Activated CD4-positive, alpha-beta memory T cell treated with anti-CD3 and anti-CD28 coated beads for 36 hours (primary cell): ENCODE measurements around the gene USP21. TPM values are rescaled to one million over a fixed set of nuclear protein-coding genes. Genes with fewer than 3 reads are reported as not detected.
A peak's percentile ranks its signal among the peaks of the same experiment; 100 is the strongest.

Source experiments
- CTCF ChIA-PET: fragments of 350-600 bp; sonication (Branson Sonifier 250); formaldehyde crosslinking; loops from one replicate; lab custom pipeline; 2021; ENCODE audit warnings: antibody characterized with exemption, inconsistent platforms; lab: Charles Lee
- POLR2A ChIA-PET: fragments of 350-600 bp; sonication (Branson Sonifier 250); formaldehyde crosslinking; loops from one replicate; lab custom pipeline; 2021; ENCODE audit warnings: antibody characterized with exemption; lab: Charles Lee
- DNase-seq: peaks from one replicate; pipeline ENCODE4 v3.0.0-alpha.2; 2020
- H3K27ac Mint-ChIP-seq: one replicate; pipeline ENCODE4 v1.8.0; 2021; ENCODE audit warnings: mixed read lengths
- H3K27me3 Mint-ChIP-seq: one replicate; pipeline ENCODE4 v1.8.0; 2021; ENCODE audit warnings: mixed read lengths
- H3K36me3 Mint-ChIP-seq: one replicate; pipeline ENCODE4 v1.8.0; 2021; ENCODE audit warnings: mixed read lengths
- H3K4me1 Mint-ChIP-seq: one replicate; pipeline ENCODE4 v1.8.0; 2021; ENCODE audit warnings: low read depth, mixed read lengths
- H3K4me3 Mint-ChIP-seq: one replicate; pipeline ENCODE4 v1.8.0; 2021; ENCODE audit warnings: mild to moderate bottlenecking, mixed read lengths
- H3K9me3 Mint-ChIP-seq: one replicate; pipeline ENCODE4 v1.8.0; 2021; ENCODE audit warnings: mixed read lengths
- intact Hi-C: fragments of 100-400 bp; cut with micrococcal nuclease; formaldehyde crosslinking; loops from one replicate; pipeline ENCODE4 v1.15.1; 2023
- total RNA-seq, 2 experiments: library from RNA; stranded (reverse); gene quantifications; one replicate each; pipeline ENCODE4 v1.2.3, GENCODE V29; 2021

USP21 gene
- total RNA-seq, 2 experiments from 2014 or later: 25.4 to 28.6 TPM

GRCh38 chr1:161121042-161121650, 38.2 kb upstream of the USP21 start:
- intact Hi-C loops: no loop called here
- ChIA-PET POLR2A (interaction anchor here (1.3 kb wide), 1 partner anchor 37 kb away, joined by 3 read pairs; no protein-coding TSS in a partner anchor), CTCF (interaction anchor here (1.0 to 1.5 kb wide), 4 partner anchors 12 to 45 kb away, joined by 3 to 4 read pairs (median 3); partner anchors contain the start of genes DEDD and PPOX)
- H3K4me1 Mint-ChIP-seq: peaks cover 36% of the 10 kb centered on the region
- DNase-seq: no peak
- H3K36me3 Mint-ChIP-seq: peaks cover 55% of the 10 kb centered on the region
- H3K9me3 Mint-ChIP-seq: no peaks in the 10 kb centered on the region
- H3K27ac Mint-ChIP-seq: peak overlapping the region; percentile 82
- no peak overlapping the region for H3K4me3 Mint-ChIP-seq
- no peaks in the 10 kb centered on the region for H3K27me3 Mint-ChIP-seq

- Mint-ChIP-seq H3K9me3 (no peaks in the 10 kb centered on the region), H3K36me3 (peaks cover 56% of the 10 kb centered on the region), H3K27me3 (no peaks in the 10 kb centered on the region), H3K27ac (peak overlapping the region; percentile 64), H3K4me3 (no peak overlapping the region), H3K4me1 (peaks cover 35% of the 10 kb centered on the region)
- intact Hi-C loops: no loop called here
- ChIA-PET CTCF (interaction anchor here (1.0 to 1.5 kb wide), 4 partner anchors 11 to 44 kb away, joined by 3 to 4 read pairs (median 3); partner anchors contain the start of genes DEDD and PPOX), POLR2A (interaction anchor here (1.3 kb wide), 1 partner anchor 36 kb away, joined by 3 read pairs; no protein-coding TSS in a partner anchor)
- DNase-seq: no peak
Observed at GRCh38 chr1:161121834-161122233, 37.5 kb upstream of the USP21 start.

GRCh38 chr1:161122967-161123366, 36.3 kb upstream of the USP21 start:
- Mint-ChIP-seq H3K27ac (peak overlapping the region; percentile 48), H3K36me3 (peaks cover 61% of the 10 kb centered on the region)
- POLR2A ChIA-PET: no interaction called here

GRCh38 chr1:161127649-161128048, 31.7 kb upstream of the USP21 start:
- intact Hi-C loops: no loop called here
- DNase-seq: no peak
- no peak overlapping the region for H3K27ac Mint-ChIP-seq
- H3K4me1 Mint-ChIP-seq: peaks cover 50% of the 10 kb centered on the region
- no peak overlapping the region for H3K4me3 Mint-ChIP-seq
- H3K9me3 Mint-ChIP-seq: no peaks in the 10 kb centered on the region
- ChIA-PET POLR2A (interaction anchor here (1.0 to 1.1 kb wide), 2 partner anchors 9 to 10 kb away, joined by 4 to 5 read pairs; partner anchors contain the start of genes NIT1 and PFDN2), CTCF (interaction anchor here (0.8 to 1.2 kb wide), 3 partner anchors 10 to 30 kb away, joined by 3 to 4 read pairs (median 4); partner anchors contain the start of genes NIT1 and PFDN2)
- peaks cover 53% of the 10 kb centered on the region for H3K36me3 Mint-ChIP-seq
- H3K27me3 Mint-ChIP-seq: no peaks in the 10 kb centered on the region

More at GRCh38 chr1:161122967-161123366, 36.3 kb upstream of the USP21 start:
- no peak for DNase-seq
- intact Hi-C loops: no loop called here
- Mint-ChIP-seq H3K4me1 (peaks cover 41% of the 10 kb centered on the region), H3K4me3 (no peak overlapping the region), H3K27me3 (no peaks in the 10 kb centered on the region), H3K9me3 (no peaks in the 10 kb centered on the region)
- CTCF ChIA-PET: no interaction called here

GRCh38 chr1:161128591-161129420, 30.5 kb upstream of the USP21 start:
- intact Hi-C loops: no loop called here
- H3K27ac Mint-ChIP-seq: no peak overlapping the region
- no peaks in the 10 kb centered on the region for H3K27me3 Mint-ChIP-seq
- no peak for DNase-seq
- peaks cover 46% of the 10 kb centered on the region for H3K36me3 Mint-ChIP-seq
- H3K4me3 Mint-ChIP-seq: no peak overlapping the region
- ChIA-PET CTCF (interaction anchor here (1.2 kb wide), 1 partner anchor 9 kb away, joined by 4 read pairs; no protein-coding TSS in a partner anchor), POLR2A (interaction anchor here (1.1 kb wide), 1 partner anchor 12 kb away, joined by 5 read pairs; no protein-coding TSS in a partner anchor)
- H3K9me3 Mint-ChIP-seq: no peaks in the 10 kb centered on the region
- H3K4me1 Mint-ChIP-seq: peaks cover 50% of the 10 kb centered on the region

GRCh38 chr1:161130266-161130665, 29.0 kb upstream of the USP21 start:
- intact Hi-C loops: loop anchor here (5.0 kb wide), 1 partner anchor 293 kb away; no protein-coding TSS in a partner anchor
- Mint-ChIP-seq H3K27ac (peak overlapping the region; percentile 44), H3K4me3 (no peak overlapping the region), H3K27me3 (no peaks in the 10 kb centered on the region), H3K4me1 (peaks cover 54% of the 10 kb centered on the region), H3K9me3 (no peaks in the 10 kb centered on the region), H3K36me3 (peaks cover 40% of the 10 kb centered on the region)
- ChIA-PET POLR2A (no interaction called here), CTCF (no interaction called here)
- DNase-seq: no peak

- peaks cover 29% of the 10 kb centered on the region for H3K36me3 Mint-ChIP-seq
- H3K27ac Mint-ChIP-seq: no peak overlapping the region
- no peaks in the 10 kb centered on the region for H3K9me3 Mint-ChIP-seq
- peaks cover 49% of the 10 kb centered on the region for H3K4me1 Mint-ChIP-seq
- CTCF ChIA-PET: interaction anchor here (0.8 to 4.3 kb wide), 8 partner anchors 32 to 134 kb away, joined by 3 to 22 read pairs (median 6); partner anchors contain the start of genes ARHGAP30, KLHDC9, PPOX and TOMM40L
- no peak overlapping the region for H3K4me3 Mint-ChIP-seq
- intact Hi-C loops: loop anchor here (1.0 to 5.0 kb wide), 5 partner anchors 12 to 294 kb away; partner anchors contain the start of genes UFC1 and USF1
- no peaks in the 10 kb centered on the region for H3K27me3 Mint-ChIP-seq
- peak; percentile 25 for DNase-seq
- POLR2A ChIA-PET: interaction anchor here (0.8 to 2.7 kb wide), 8 partner anchors 22 to 91 kb away, joined by 3 to 16 read pairs (median 4); partner anchors contain the start of genes NDUFS2, PPOX and UFC1
Observed at GRCh38 chr1:161131523-161132409, 27.5 kb upstream of the USP21 start.

- ChIA-PET CTCF (interaction anchor here (0.7 to 4.3 kb wide), 13 partner anchors 11 to 294 kb away, joined by 3 to 22 read pairs (median 4); partner anchors contain the start of genes ARHGAP30, KLHDC9, PPOX and TOMM40L), POLR2A (interaction anchor here (0.5 to 2.7 kb wide), 9 partner anchors 21 to 143 kb away, joined by 3 to 16 read pairs (median 4); partner anchors contain the start of genes NDUFS2, PPOX and UFC1)
- peak; percentile 96 for DNase-seq
- Mint-ChIP-seq H3K36me3 (peaks cover 23% of the 10 kb centered on the region), H3K27ac (no peak within 1 kb of the TSS), H3K27me3 (no peaks in the 10 kb centered on the region), H3K4me3 (no peak within 1 kb of the TSS), H3K4me1 (peaks cover 43% of the 10 kb centered on the region), H3K9me3 (no peaks in the 10 kb centered on the region)
- intact Hi-C loops: loop anchor here (1.0 to 5.0 kb wide), 5 partner anchors 13 to 295 kb away; partner anchors contain the start of genes UFC1 and USF1
Observed at GRCh38 chr1:161132410-161133219, 26.7 kb upstream of the USP21 start, which contains the start of gene DEDD. Gene DEDD (minus strand): TSS chr1:161132667. CDS start chr1:161124462, 8,205 bp downstream.

- intact Hi-C loops: loop anchor here (5.0 kb wide), 1 partner anchor 296 kb away; no protein-coding TSS in a partner anchor
- Mint-ChIP-seq H3K9me3 (no peaks in the 10 kb centered on the region), H3K36me3 (peaks cover 16% of the 10 kb centered on the region), H3K27ac (no peak overlapping the region), H3K27me3 (no peaks in the 10 kb centered on the region), H3K4me3 (no peak overlapping the region), H3K4me1 (peaks cover 36% of the 10 kb centered on the region)
- no peak for DNase-seq
- ChIA-PET CTCF (interaction anchor here (0.7 to 4.3 kb wide), 11 partner anchors 12 to 294 kb away, joined by 3 to 22 read pairs (median 5); partner anchors contain the start of genes ARHGAP30, KLHDC9, PPOX and UFC1), POLR2A (interaction anchor here (0.5 to 2.7 kb wide), 10 partner anchors 20 to 143 kb away, joined by 3 to 16 read pairs (median 4); partner anchors contain the start of genes ARHGAP30, NDUFS2, PPOX and UFC1)
Observed at GRCh38 chr1:161133220-161133740, 26.0 kb upstream of the USP21 start.
